Renal cortex interstitium (tissue), 11 donors: ENCODE measurements around the gene HPS4. TPM values are rescaled to one million over a fixed set of nuclear protein-coding genes. Genes with fewer than 3 reads are reported as not detected.
"Not testable (repeated sequence)": the region's sequence is repeated elsewhere in the genome, so short reads cannot be mapped to it uniquely, and the experiment has no call there.

Source experiments
- DNase-seq, 11 donors: peaks; one replicate each; pipeline ENCODE4 v3.0.0-alpha.2; 2013; ENCODE audit warnings: low read depth in 9 of 11, low spot score in 4 of 11; ENCODE audit errors: extremely low read depth in 1 of 11
- polyA plus RNA-seq, 3 donors: library from polyadenylated mRNA; unstranded; fragments of 120-200 nt; gene quantifications; one replicate each; pipeline ENCODE4 v1.2.1, GENCODE V29; 2013; ENCODE audit not compliant: insufficient read length in 3 of 3

HPS4 gene
- polyA plus RNA-seq, 3 donors, result 31.3 to 43.0 (median 39.2) TPM

DNA sequence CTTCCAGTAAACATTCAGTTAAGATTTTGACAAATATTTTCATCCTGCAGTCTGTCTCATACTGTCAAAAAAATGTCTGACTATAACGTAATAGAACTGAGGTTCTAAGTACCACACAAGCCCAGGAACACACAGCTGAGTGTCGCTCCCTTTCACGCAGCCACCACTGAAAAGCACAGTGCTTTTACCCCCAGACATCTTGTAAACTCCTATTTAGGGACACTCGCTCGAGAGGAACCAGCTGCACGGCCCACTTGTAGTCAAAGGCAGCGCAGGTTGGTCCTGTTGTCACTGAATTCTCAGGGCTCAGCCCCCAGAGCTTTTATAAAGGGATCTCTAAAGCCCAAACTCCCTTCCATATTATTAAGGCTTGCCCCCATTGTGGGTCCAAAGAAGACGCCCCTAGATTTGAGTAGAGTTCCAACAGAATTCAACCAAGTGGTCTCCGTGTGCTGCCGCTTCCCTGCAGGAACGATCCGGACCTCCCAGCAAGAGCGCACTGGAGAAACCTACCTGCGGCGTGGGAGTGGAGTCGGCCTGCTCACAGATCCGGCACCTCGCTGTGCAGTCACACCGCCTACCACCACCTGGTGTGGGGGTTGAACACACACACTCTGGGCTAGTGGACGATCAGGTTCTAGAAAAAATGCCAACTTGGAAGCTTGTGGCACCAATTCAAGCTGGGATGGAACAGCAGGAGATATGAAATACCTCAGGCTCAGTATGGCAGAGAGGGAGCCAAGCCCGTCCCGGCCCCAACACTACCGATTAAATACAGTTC is 31.2 kb downstream of the HPS4 start:
- no peak for DNase-seq

DNA sequence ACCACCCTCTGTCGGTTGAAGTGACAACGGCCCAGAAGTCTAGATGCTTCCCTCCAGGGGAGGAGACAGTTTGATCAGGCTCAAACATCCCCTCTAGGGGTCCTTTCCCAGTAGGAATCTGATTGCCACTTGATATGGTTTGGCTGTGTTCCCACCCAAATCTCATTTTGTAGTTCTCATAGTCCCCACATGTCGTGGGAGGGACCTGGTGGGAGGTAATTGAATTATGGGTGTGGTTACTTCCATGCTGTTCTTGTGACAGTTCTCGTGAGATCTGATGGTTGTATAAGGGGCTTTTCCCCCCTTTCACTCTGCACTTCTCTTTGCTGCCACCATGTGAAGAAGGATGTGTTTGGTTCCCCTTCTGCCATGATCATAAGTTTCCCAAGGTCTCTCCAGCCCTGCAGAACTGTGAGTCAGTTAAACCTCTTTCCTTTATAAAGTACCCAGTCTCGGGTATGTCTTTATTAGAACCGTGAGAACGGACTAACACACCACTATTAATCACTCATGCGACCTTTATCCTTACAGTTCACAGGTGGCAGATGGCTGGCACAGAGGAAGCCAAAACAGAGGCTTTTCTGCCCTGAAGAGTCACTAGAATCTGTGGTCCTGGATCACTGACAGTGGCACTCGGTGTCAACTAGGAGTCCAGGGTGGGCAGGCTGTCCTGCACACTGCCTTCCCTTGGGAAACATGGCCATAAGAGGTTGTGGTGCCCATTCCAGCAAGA is 33.0 kb downstream of the HPS4 start:
- DNase-seq, result no peak

DNA sequence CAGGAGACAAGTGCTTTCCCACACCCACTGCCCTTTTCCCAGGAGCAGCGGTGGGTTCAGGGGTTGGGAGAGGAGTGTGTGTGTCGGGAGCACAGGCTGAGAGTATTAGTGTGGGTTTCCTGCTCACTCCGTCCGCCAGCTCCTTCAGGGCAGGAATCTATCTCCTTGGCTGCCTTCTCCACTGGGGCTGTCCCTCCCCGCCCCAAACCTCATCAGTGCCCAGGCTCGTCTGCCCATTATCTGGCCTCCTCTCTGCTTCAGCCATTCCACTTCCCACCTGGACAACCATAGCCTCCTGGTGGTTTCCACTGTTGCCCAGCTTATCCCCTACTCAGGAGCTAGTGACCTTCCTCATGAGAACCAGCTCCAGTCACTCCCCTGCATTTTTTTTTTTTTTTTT is 34.6 kb downstream of the HPS4 start:
- DNase-seq, result no peak

DNA sequence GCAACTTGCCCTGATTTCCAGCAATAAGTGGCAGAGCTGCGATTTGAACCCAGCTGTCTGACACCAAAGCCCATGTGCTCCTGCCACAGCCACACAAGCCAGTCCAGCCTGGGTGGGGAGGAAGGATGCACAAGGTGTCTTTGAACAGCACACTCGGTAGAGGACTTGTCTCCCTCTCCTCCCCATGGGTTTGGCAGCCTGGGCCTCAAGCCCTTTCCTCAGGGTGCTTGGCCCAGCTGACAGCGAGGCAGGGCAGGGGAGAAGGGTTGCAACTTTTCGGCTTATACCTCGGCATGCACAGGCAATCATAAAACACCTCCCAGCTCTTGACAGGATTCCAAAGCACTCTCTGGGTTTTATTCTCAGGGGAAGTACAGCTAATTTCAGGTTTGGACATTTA is 35.2 kb downstream of the HPS4 start:
- DNase-seq, result no peak

DNA sequence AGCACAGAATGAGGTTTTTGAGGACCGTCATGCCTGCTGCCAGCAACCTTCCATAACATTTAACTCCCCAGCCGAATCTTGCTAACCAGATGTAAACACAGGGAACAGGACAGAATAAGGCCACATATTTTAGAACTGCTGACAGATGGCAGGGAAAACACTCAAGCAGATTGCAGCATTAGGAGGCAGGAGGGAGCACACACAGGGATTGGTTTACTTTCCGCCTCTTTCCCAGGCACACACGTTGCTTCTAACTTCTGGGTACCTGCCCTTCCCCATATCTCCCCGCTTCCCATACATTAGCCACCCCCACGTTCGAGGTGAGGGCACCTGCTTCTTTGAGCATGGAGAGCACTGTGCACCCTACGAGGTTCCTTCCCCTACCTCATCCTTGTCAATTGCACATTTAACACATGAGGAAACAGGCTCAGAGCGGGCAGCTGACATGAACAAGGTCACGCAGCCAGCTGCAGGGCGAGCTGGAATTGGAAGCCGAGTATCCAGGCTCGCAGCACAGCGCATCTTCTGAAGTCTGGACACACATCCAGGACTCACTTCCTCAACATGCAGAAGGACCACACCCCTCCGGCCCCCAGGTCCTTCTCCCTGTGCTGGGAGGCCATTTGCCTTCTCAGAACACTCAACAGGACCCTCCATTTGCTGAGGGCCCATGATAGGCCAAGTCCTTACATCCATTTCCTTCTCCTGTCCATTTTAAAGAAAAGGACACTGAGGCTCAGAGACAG is 35.8 kb downstream of the HPS4 start:
- no peak for DNase-seq

DNA sequence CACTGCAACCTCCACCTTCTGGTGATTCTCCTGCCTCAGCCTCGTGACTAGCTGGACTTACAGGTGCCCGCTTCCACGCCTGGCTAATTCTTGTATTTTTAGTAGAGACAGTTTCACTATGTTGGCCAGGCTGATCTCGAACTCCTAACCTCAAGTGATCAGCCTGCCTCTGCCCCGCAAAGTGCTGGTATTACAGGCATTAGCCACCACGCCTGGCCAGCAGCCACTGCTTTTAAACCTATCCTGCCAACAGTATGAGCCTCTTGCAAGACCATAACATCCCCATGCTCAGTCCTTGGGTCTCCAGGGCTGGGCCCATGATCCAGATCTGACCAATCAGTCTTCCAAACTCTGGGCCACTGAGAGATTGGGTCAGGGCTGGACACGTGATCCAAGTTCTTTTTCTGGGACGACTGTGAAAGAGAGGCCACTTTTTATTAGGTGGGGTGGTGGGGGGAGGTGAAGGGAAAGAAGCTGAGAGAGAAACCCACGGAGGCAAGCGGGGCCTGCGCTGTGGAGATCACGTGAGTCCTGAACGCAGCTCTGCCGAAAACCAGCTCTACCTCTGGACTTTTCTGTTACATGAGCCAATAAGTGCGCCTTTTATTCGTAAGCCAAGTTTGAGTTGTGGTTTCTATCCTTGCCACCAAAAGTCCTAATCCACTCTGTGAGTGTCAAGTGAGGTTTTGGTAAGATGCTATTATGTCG is 36.6 kb downstream of the HPS4 start:
- no peak for DNase-seq

DNA sequence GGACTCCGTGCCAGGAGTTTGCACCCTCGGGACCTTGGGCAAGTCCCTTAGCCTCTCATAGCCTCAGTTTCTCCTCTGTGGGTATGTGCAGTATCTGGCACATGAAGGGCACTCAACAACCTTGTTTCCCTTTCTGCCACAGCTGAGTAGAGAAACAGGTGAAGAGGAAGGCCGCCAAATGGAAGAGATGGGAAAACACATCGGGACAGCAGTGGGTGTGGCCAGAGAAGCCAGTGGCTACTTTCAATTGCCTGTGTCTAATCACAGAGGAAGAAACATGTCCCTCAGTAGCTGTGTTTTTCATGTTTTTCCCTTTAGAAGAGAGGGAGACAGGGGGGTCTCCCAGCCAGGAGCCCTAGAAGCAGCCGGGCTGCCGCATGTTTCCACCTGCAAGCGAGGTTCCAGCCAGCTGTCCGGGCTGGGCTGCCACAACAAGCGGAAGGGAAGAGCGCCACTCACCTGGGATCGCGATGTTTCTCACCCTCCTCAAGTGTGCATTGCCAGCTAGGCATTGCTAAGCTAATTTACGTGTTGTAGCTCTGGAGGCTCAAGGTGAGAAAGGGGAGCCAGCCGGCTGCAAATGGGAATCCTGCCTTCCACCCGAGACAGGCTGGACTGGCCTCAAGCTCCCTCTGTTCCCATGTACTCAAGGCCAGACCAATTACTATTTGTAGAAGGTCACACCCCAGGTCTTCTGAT is 37.9 kb downstream of the HPS4 start:
- DNase-seq, result no peak

DNA sequence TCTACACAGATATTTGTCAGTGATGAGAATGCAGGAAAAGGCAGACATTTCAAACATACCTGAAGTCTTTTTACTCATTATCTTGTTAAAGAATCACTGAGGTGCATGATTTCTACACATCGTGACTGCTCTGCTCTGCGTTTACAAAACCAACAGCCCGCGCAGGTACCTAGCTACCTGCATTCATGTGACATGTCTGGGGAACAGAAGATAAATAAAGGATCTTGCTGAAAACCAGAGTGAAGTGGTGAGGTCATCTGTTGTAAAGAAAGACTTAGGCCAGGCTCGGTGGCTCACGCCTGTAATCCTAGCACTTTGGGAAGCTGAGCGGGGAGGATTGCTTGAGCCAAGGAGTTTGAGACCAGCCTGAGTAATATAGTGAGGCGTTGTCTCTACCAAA is 38.8 kb downstream of the HPS4 start:
- DNase-seq, result no peak

DNA sequence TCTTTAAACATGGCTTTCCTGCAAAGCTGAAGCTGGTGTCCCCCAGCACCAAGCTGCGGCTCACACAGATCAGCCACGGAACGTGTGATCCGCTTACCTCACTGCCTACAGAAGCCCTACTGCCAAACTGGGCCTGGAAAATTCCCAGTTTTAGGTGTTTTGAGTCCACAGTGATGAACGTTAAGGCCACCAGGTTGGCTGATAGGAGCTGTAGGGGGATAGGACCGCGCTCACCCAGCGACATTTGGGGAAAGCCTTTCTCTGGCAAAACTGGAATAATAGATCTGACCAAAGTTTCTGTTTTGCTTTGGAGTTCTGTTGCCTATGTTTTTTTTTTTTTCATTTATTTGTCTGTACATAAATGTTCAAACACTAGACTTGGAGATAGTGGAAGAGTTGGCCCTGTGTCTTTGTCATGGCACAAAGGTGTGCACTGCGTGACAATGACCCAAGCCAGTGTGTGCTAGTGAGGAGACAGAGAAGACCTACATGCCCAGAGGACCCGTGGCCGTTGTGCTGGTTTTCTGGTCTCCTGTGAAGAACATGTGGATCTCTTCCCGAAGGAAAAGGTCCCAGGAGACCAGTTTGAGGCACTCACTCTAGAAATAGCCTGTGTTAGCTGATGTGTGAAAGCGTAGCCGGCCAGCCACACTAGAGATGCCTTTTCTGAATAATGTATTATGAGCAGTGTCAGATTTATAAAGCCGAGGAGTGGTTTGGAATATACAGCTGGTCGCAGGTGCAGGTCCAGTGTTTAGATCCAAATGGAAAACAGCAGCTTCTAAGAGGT is 39.5 kb downstream of the HPS4 start:
- DNase-seq, result no peak

DNA sequence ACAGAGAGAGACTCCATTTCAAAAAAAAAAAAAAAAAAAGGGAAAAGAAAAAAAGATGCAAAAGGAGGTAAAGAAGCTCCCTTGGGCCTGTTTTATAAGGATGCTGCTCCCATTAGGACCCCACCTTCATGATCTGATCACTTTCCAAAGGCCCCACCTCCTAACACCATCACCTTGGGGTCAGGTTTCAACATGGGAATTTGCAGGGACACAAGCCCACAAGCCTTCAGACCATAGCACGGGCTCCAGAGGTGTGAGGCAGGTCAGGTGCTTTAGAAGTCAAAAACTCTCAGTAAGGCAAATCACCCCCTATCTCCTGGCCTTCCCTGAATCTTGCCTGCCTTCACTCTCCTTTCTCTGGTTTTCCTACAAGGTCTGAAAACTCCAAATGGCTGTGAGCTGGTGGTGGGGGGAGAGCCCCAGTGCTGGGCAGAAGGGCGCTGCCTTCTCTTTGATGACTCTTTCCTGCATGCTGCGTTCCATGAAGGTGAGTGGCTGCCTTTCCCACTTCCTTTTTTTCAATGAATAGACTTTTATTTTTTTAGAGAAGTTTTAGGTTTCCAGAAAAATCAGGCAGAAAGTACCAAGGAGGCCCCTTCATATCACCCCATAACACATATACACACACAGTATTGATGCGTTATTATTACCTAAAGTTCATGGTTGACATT is 41.4 kb downstream of the HPS4 start:
- DNase-seq, result no peak

DNA sequence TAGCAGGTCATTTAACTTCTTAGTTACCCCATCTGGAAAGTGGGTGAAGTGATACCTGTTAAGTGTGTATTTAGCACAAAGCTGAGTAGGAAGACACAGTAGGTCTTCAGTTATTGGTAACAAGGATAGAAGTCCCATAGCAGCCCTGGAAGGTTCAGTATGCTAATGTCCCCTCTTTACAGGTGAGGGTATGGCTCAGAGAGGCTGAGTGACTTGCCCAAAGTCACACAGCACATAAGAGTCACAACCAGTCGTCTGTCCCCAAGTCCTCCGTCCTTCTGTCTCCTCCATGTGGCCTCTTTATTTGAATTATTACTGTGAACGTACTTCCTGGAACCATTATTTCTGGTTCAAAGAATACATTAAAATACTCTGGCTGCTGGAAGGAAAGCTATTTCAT is 44.0 kb downstream of the HPS4 start:
- no peak for DNase-seq

DNA sequence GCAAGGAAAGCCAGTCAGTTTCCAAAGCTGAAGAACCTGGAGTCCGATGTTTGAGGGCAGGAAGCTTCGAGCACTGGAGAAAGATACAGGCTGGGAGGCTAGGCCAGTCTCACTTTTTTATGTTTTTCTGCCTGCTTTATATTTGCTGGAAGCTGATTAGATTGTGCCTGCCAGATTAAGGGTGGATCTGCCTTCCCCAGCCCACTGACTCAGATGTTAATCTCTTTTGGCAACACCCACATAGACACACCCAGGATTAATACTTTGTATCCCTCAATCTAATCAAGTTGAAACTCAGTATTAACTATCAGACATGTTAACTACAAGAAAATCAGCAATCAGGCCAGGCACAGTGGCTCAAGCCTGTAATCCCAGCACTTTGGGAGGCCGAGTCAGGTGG is 44.8 kb downstream of the HPS4 start:
- not testable (repeated sequence) for DNase-seq

DNA sequence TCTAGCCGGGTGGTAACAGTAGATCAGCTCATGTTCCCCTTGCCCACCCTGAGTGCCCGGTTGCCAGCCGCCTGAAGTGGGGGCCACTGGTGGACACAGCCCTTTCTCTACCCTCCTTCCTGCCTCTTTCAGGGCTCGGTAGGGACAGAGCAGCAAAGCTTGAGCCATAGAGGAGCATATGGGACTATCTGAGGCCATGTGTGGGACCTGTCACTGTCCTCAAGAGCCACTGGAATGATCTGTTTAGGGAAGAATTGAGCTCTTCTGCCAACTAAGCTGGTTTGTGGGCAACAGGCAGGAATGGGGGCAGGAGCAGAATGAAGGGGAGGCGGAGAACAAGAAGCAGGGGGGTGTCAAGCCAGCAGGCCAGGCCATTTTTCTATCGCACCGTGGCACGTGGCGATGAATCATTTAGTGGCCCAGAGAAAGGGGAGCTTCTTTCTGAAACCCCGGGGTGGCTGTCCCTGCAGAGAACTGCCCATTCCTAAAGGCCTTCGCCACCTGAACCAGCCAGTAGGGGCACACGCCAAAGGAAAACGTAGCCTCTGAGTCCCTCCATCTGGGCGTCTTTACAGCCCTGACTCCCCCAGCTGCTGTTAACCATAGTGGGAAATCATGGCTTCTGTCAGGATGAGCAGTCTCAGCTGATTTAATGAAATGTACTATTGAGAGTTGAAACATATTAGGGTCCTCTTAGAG is 45.7 kb downstream of the HPS4 start:
- DNase-seq, result no peak

DNA sequence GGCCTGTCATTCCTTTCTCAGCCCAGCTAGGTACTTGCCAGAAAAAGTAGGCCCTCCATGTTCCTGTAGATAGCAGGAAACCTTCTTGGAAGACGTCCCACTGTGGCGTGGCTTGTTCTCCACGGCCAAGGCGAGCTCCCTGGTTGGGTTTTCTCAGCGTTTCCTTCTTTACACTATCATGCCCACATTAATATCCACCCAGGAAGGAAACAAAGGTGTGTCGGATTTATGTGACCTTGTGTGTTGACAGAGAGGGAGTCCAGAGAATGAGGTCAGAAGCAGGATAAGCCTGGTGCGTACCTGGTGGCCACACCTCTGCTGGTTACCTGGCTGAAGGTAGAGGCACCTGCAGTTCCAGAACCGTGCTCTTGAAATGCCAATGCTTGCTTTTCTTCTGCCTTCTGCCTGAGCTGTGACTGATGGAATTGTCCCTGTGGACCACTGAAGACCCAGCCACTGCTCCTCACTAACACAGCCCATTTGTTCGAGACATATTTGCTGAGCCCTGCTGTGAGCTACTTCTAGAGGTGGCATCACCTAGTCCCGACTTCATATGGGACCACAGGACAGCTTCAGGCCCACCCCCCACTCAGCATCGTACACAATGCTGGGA is 46.6 kb downstream of the HPS4 start:
- DNase-seq, result no peak

DNA sequence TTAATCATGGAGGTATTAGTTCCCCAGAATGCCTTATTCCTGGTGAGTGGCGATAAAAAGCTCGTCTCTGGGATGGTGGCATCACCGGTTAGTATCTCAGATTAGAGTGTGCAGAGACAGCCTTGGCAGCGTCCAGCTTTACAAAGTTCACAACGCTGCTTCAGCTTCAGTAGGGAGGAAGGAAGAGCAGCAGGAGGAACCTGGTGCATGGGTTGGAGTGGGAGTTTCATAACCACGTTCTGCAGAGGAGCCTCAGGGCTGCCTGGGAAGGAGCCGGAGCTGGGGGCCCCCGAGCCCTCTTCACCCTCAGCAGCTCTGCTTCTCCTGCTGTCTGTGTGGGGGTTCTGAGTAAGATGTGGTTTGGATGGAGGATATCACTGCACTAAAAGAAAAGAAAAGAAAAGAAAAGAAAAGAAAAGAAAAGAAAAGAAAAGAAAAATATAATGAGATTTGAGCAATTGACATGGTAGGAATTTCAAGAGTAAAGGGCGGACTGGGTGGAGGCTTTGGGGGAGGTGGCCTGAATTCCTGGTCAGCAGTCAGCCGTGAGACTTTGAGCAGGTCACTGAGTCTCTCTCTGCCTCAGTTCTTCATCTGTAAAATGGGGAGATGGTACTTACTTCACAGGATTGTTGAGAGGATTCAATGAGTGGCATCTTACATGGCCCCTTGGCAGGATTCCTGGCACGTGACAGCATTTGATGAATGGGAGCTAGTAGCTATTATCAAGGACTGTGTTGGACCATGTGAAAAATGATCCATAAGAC is 48.1 kb downstream of the HPS4 start:
- no peak for DNase-seq

DNA sequence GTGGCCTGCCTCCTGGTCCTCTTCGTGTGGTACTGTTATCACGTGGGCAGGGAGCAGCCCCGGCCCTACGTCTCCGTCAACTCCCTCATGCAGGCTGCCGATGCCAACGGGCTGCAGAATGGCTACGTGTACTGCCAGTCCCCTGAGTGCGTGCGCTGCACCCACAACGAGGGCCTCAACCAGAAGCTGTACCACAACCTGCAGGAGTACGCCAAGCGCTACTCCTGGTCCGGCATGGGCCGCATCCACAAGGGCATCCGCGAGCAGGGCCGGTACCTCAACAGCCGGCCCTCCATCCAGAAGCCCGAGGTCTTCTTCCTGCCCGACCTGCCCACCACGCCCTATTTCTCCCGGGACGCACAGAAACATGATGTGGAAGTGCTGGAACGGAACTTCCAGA is 49.8 kb downstream of the HPS4 start:
- DNase-seq, result no peak
